IMR-90 (cell line): Measurements from ENCODE around the gene PHOSPHO2. TPM values are rescaled to one million over a fixed set of nuclear protein-coding genes. Genes with fewer than 3 reads are reported as not detected.

Source experiments
- ATAC-seq: fragments of 200-7000 bp; cut with Tn5 transposase; 2 replicates; pipeline ENCODE4 v1.9.1; 2020; ENCODE audit warnings: low read depth, mild to moderate bottlenecking, moderate library complexity
- Bru-seq: library from RNA; stranded (reverse); fragments of 400-500 nt; gene quantifications from one replicate; lab custom pipeline; 2021; lab: Mats Ljungman, UMichigan
- BruChase-seq, 2 experiments: library from RNA; stranded (reverse); fragments of 400-500 nt; gene quantifications; one replicate each; lab custom pipeline; 2021; lab: Mats Ljungman, UMichigan
- BruUV-seq: library from RNA; stranded (reverse); fragments of 400-500 nt; replicated peaks from 2 replicates; lab custom pipeline; 2021; lab: Mats Ljungman, UMichigan
- CTCF ChIA-PET: fragments of 300-600 bp; formaldehyde crosslinking; extraction: SDS; loops from one replicate; lab custom pipeline; 2021; ENCODE audit warnings: antibody characterized with exemption; lab: Yijun Ruan, JAX
- POLR2A ChIA-PET: fragments of 300-600 bp; sonication (Branson Sonifier 250); formaldehyde crosslinking; loops from one replicate; lab custom pipeline; 2022; ENCODE audit warnings: antibody characterized with exemption; ENCODE audit not compliant: unreplicated experiment; lab: Charles Lee
- DNase-seq: peaks from one replicate; pipeline ENCODE4 v3.0.0; 2013
- H2AFZ ChIP-seq: replicated peaks from 2 replicates; pipeline ENCODE3; 2013; ENCODE audit warnings: low read length, mild to moderate bottlenecking; ENCODE audit not compliant: poor library complexity
- H2AK5ac ChIP-seq: 2 replicates; pipeline ENCODE4 v1.6.1; 2013; ENCODE audit warnings: low read depth, low read length, inconsistent platforms
- H2AK9ac ChIP-seq: replicated peaks from 2 replicates; pipeline ENCODE3; 2013; ENCODE audit warnings: mild to moderate bottlenecking, low read depth, low read length, moderate library complexity; ENCODE audit not compliant: poor library complexity
- H2BK120ac ChIP-seq: 2 replicates; pipeline ENCODE4 v1.6.1; 2013; ENCODE audit warnings: low read depth, low read length, inconsistent platforms
- H2BK15ac ChIP-seq: 3 replicates; pipeline ENCODE4 v1.6.1; 2013; ENCODE audit warnings: low read depth, low read length, inconsistent platforms
- H2BK20ac ChIP-seq: 2 replicates; pipeline ENCODE4 v1.6.1; 2013; ENCODE audit warnings: low read depth, mild to moderate bottlenecking, inconsistent platforms, low read length, moderate library complexity
- H2BK5ac ChIP-seq: 2 replicates; pipeline ENCODE4 v1.6.1; 2013; ENCODE audit warnings: mild to moderate bottlenecking, low read depth, low read length, inconsistent platforms; ENCODE audit not compliant: poor library complexity, severe bottlenecking
- H3K14ac ChIP-seq: replicated peaks from 2 replicates; pipeline ENCODE4 v1.6.1; 2013; ENCODE audit warnings: low read depth, low read length, inconsistent platforms
- H3K18ac ChIP-seq: 2 replicates; pipeline ENCODE4 v1.6.1; 2013; ENCODE audit warnings: low read depth, low read length, control low read depth
- H3K23ac ChIP-seq: 2 replicates; pipeline ENCODE4 v1.6.1; 2013; ENCODE audit warnings: low read depth, low read length, inconsistent platforms
- H3K27ac ChIP-seq: 2 replicates; pipeline ENCODE4 v1.5.1; 2013; ENCODE audit warnings: mild to moderate bottlenecking, control low read depth, low read length; ENCODE audit not compliant: insufficient read depth
- H3K27me3 ChIP-seq: 2 replicates; pipeline ENCODE4 v1.6.1; 2013; ENCODE audit warnings: low read length; ENCODE audit not compliant: control insufficient read depth, insufficient read depth
- H3K36me3 ChIP-seq: 2 replicates; pipeline ENCODE4 v1.6.1; 2013; ENCODE audit warnings: low read length, mixed read lengths; ENCODE audit not compliant: control insufficient read depth, insufficient read depth
- H3K4ac ChIP-seq: 2 replicates; pipeline ENCODE4 v1.6.1; 2013; ENCODE audit warnings: low read depth, low read length, inconsistent platforms
- H3K4me1 ChIP-seq: 2 replicates; pipeline ENCODE4 v1.6.1; 2013; ENCODE audit warnings: low read length, mixed read lengths; ENCODE audit not compliant: control insufficient read depth, insufficient read depth
- H3K4me2 ChIP-seq: 2 replicates; pipeline ENCODE4 v1.6.1; 2013; ENCODE audit warnings: low read depth, mild to moderate bottlenecking, control low read depth, low read length, moderate library complexity
- H3K4me3 ChIP-seq: 2 replicates; pipeline ENCODE4 v1.5.1; 2013; ENCODE audit warnings: low read depth, mild to moderate bottlenecking, control low read depth, low read length, moderate library complexity; ENCODE audit not compliant: insufficient read depth
- H3K56ac ChIP-seq: 2 replicates; pipeline ENCODE4 v1.6.1; 2013; ENCODE audit warnings: low read length, inconsistent platforms; ENCODE audit not compliant: insufficient read depth; ENCODE audit errors: extremely low read depth
- H3K79me1 ChIP-seq, 2 experiments: 2 replicates each; pipeline ENCODE4 v1.6.1; 2013; ENCODE audit warnings: low read length in 2 of 2, inconsistent platforms in 1 of 2, low read depth in 1 of 2
- H3K9ac ChIP-seq: 2 replicates; pipeline ENCODE4 v1.6.1; 2013; ENCODE audit warnings: low read depth, low read length, control low read depth
- H3K9me1 ChIP-seq: 2 replicates; pipeline ENCODE4 v1.6.1; 2013; ENCODE audit warnings: low read length, inconsistent platforms; ENCODE audit not compliant: insufficient read depth
- H3K9me3 ChIP-seq: 2 replicates; pipeline ENCODE4 v1.6.1; 2013; ENCODE audit warnings: low read length; ENCODE audit not compliant: control insufficient read depth, insufficient read depth
- H4K20me1 ChIP-seq: 2 replicates; pipeline ENCODE4 v1.6.1; 2013; ENCODE audit warnings: low read length, inconsistent platforms; ENCODE audit not compliant: insufficient read depth
- H4K5ac ChIP-seq: 2 replicates; pipeline ENCODE4 v1.6.1; 2013; ENCODE audit warnings: mild to moderate bottlenecking, low read depth, low read length, control low read depth
- H4K8ac ChIP-seq, 2 experiments: 2 replicates each; pipeline ENCODE4 v1.6.1; 2013; ENCODE audit warnings: low read depth in 2 of 2, low read length in 2 of 2, control low read depth in 1 of 2, inconsistent platforms in 1 of 2
- H4K91ac ChIP-seq: 2 replicates; pipeline ENCODE4 v1.6.1; 2013; ENCODE audit warnings: low read depth, low read length, inconsistent platforms; ENCODE audit not compliant: insufficient read depth
- BHLHE40 ChIP-seq: fragments of 150-350 bp; IDR thresholded peaks from 2 replicates; pipeline ENCODE4 v1.6.1; 2016; ENCODE audit warnings: mild to moderate bottlenecking, low read depth, low read length
- ELK1 ChIP-seq: fragments of 150-350 bp; IDR thresholded peaks from 2 replicates; pipeline ENCODE4 v1.6.1; 2016; ENCODE audit warnings: low read depth, mild to moderate bottlenecking, low read length, moderate library complexity, borderline replicate concordance
- FOS ChIP-seq: fragments of 150-350 bp; IDR thresholded peaks from 2 replicates; pipeline ENCODE4 v1.6.1; 2016; ENCODE audit warnings: low read depth, low read length
- MAZ ChIP-seq: IDR thresholded peaks from 2 replicates; pipeline ENCODE4 v1.6.1; 2012; ENCODE audit warnings: low read depth, mild to moderate bottlenecking, low read length, improper control_type of control experiment, moderate library complexity, borderline replicate concordance
- MXI1 ChIP-seq: IDR thresholded peaks from 2 replicates; pipeline ENCODE4 v1.6.1; 2012; ENCODE audit warnings: low read depth, mild to moderate bottlenecking, low read length, moderate library complexity, borderline replicate concordance
- NFE2L2 ChIP-seq: fragments of 150-350 bp; IDR thresholded peaks from 2 replicates; pipeline ENCODE4 v1.6.1; 2016; ENCODE audit warnings: low read depth, mild to moderate bottlenecking, low read length
- POLR2A ChIP-seq: IDR thresholded peaks from 2 replicates; pipeline ENCODE4 v1.6.1; 2012; ENCODE audit warnings: mild to moderate bottlenecking, low read depth, low read length
- RCOR1 ChIP-seq: IDR thresholded peaks from 2 replicates; pipeline ENCODE4 v1.6.1; 2012; ENCODE audit warnings: mild to moderate bottlenecking, low read length, improper control_type of control experiment; ENCODE audit not compliant: insufficient replicate concordance
- RFX5 ChIP-seq: IDR thresholded peaks from 2 replicates; pipeline ENCODE4 v1.8.0; 2012; ENCODE audit warnings: low read depth, mild to moderate bottlenecking, low read length, moderate library complexity
- WGBS, 2 experiments: methylation state at CpG; one replicate each; pipeline versions ENCODE4 v1.1.5 to v1.1.7; 2013; ENCODE audit warnings: missing lambda C conversion rate in 2 of 2; ENCODE audit not compliant: insufficient read length in 1 of 2; ENCODE audit errors: extremely low coverage in 2 of 2; 5-methylcytosine and 5-hydroxymethylcytosine counted together
- dilution Hi-C: fragments of 300-500 bp; cut with HindIII; formaldehyde crosslinking; loops from one replicate; pipeline ENCODE4 v1.14.3; 2018; ENCODE audit warnings: low sequenced_read_pairs; ENCODE audit not compliant: unreplicated experiment
- in situ Hi-C: fragments of 300-500 bp; cut with MboI; formaldehyde crosslinking; loops from 3 replicates; pipeline ENCODE4 v1.14.3; 2019; ENCODE audit warnings: low sequenced_read_pairs, inconsistent platforms, mixed read lengths
- intact Hi-C: fragments of 100-400 bp; cut with micrococcal nuclease; formaldehyde crosslinking; loops from 2 replicates; pipeline ENCODE4 v1.10.0; 2022
- long read RNA-seq: library from polyadenylated mRNA; unstranded; transcript quantifications from one replicate; pipeline ENCODE4 v2.0.0, GENCODE V29; 2021; ENCODE audit not compliant: unreplicated experiment
- polyA plus RNA-seq, 3 experiments: library from polyadenylated mRNA; depleted of rRNA; stranded (reverse); fragments of >200 nt; gene quantifications; 2 replicates each; pipeline ENCODE4 v1.2.3, GENCODE V29; 2012; ENCODE audit warnings: low replicate concordance in 1 of 3
- total RNA-seq: library from RNA; depleted of rRNA; stranded (reverse); fragments of >200 nt; gene quantifications from 2 replicates; pipeline ENCODE4 v1.2.3, GENCODE V29; 2012; rRNA removed

The PHOSPHO2 gene
- 0.54 and 0.56 TPM in 2 replicates for total RNA-seq
- 0.46 and 0.48 TPM in 2 replicates for polyA plus RNA-seq (2012; rRNA removed)
- 0.14 and 0.23 TPM in 2 replicates for polyA plus RNA-seq (2012; cell fraction: cytosol; rRNA removed)
- 0.32 and 0.94 TPM in 2 replicates for polyA plus RNA-seq (2012; cell fraction: nucleus; rRNA removed; ENCODE audit: low replicate concordance)
- percentile 64 among the genes with signal in this experiment for Bru-seq, nascent RNA
- BruChase-seq, experiment 1, labeled RNA remaining after a 6-hour chase, result percentile 78 among the genes with signal in this experiment
- percentile 77 among the genes with signal in this experiment for BruChase-seq, experiment 2, labeled RNA remaining after a 2-hour chase
- long read RNA-seq, partial matches to known transcripts, result 0 of 2 reads
- long read RNA-seq, other reads (novel, unspliced or antisense), result 1 of 2 reads

DNA sequence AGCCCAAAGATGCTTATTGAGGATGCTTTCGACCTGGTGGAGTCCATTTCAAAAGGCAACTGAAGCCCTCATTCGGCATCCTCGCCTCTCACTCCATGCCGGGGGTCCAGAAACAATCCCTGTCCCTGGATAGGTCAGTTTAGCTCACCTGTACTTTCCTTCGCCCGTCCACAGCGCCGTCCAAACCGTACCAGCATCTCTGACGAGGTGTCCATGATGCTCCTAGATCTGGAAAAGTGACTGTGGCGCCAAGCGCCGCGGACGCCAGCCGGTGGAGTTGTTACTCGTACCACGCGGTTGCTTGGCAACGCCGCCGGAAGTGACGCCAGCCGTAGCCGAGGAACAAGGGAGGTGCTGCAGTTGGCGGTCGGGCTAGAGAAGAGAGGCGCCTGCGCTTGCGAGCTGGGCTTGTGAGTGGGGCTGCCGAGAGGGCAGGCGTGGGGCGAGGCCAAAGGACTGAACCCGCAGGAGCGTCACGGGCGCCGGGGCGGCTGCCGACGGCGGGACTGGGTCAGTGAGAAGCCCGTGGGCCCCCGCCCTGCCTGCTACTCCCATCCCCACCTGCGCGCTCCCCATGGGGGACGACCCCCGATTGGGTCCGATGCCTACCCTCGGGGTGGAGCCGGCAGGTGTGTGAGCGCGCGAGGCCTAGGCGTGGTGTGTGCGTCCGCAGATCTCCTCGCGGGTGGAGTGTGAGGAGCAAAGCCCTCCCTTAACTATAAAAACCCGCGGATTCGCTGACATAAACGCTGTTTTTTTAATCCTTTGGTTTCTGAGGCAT is at the start of gene PHOSPHO2, which contains the start of gene CFAP210:
Gene PHOSPHO2 (plus strand): TSS at position 357 of the 781 bp plus-strand sequence. CDS start 6,503 bp downstream, outside the sequence.
Gene CFAP210 (minus strand): TSS at position 293 of the 781 bp plus-strand sequence. CDS start 78 bp downstream, at position 215.
- peak within 1 kb of the TSS; percentile 14 for H2BK5ac ChIP-seq
- H3K4me1 ChIP-seq, result no peaks in the 10 kb centered on the region; the same call in 1 of the 2 replicates
- peaks cover 2% of the 10 kb centered on the region; the same call in 1 of the 2 replicates for H3K36me3 ChIP-seq
- no peaks in the 10 kb centered on the region for H3K27me3 ChIP-seq
- ChIA-PET POLR2A (no interaction called here), CTCF (no interaction called here)
- H3K4me3 ChIP-seq, result peak within 1 kb of the TSS; percentile 64
- H3K23ac ChIP-seq, result peak within 1 kb of the TSS; percentile 44; the same call in 1 of the 2 replicates
- H3K4me2 ChIP-seq, result peak within 1 kb of the TSS; percentile 91
- BruUV-seq, result no TSS peak
- H3K18ac ChIP-seq, result peak within 1 kb of the TSS; percentile 16; the same call in 1 of the 2 replicates
- no peaks in the 10 kb centered on the region for H4K20me1 ChIP-seq
- intact Hi-C loops, result loop anchor here (2.0 kb wide), 1 partner anchor 54 kb away; no protein-coding TSS in a partner anchor
- in situ Hi-C loops, result no loop called here
- H3K9ac ChIP-seq, result peak within 1 kb of the TSS; percentile 69
- H3K9me3 ChIP-seq, result no peaks in the 10 kb centered on the region
- ATAC-seq, result peak; percentile 100
- peak within 1 kb of the TSS; percentile 39 to 69 for H4K8ac ChIP-seq
- peak within 1 kb of the TSS; percentile 5 for H4K5ac ChIP-seq
- no peak within 1 kb of the TSS; the same call in 1 of the 2 replicates for H2BK120ac ChIP-seq
- H2BK20ac ChIP-seq, result no peak within 1 kb of the TSS
- dilution Hi-C loops, result no loop called here
- peaks cover 5 to 7% of the 10 kb centered on the region in 2 experiments; a peak in 1 of 4 replicates for H3K79me1 ChIP-seq
- H2AFZ ChIP-seq, result peak within 1 kb of the TSS; percentile 100
- H2AK5ac ChIP-seq, result no peak within 1 kb of the TSS
- peak within 1 kb of the TSS; percentile 51 for H3K4ac ChIP-seq
- H3K56ac ChIP-seq, result peak within 1 kb of the TSS; percentile 14; the same call in 1 of the 2 replicates
- H3K9me1 ChIP-seq, result no peaks in the 10 kb centered on the region
- peak within 1 kb of the TSS; percentile 35 for H2AK9ac ChIP-seq
- 0% methylated on average over 35 of the region's 63 CpGs; no CpG with 5 or more reads in 1 of the 2 experiments for WGBS, 2 experiments
- peak; percentile 95 for DNase-seq
- peak within 1 kb of the TSS; percentile 18 for H3K14ac ChIP-seq
- TF ChIP-seq ELK1, result no peak
- TF ChIP-seq POLR2A, result peak; percentile 75
- TF ChIP-seq MAZ, result no peak; the same call in 1 of the 2 replicates
- no peak for TF ChIP-seq FOS
- TF ChIP-seq NFE2L2, result no peak
- TF ChIP-seq BHLHE40, result peak; percentile 35
- TF ChIP-seq MXI1, result peak; percentile 77; the same call in 1 of the 2 replicates
- peak; percentile 69; the same call in 1 of the 2 replicates for TF ChIP-seq RFX5
- no peak for TF ChIP-seq RCOR1
- H3K27ac ChIP-seq, result peak within 1 kb of the TSS; percentile 70
- H4K91ac ChIP-seq, result peak within 1 kb of the TSS; percentile 62
- no peak within 1 kb of the TSS for H2BK15ac ChIP-seq
